ENCODE measurements around the gene CELF1.

DNA sequence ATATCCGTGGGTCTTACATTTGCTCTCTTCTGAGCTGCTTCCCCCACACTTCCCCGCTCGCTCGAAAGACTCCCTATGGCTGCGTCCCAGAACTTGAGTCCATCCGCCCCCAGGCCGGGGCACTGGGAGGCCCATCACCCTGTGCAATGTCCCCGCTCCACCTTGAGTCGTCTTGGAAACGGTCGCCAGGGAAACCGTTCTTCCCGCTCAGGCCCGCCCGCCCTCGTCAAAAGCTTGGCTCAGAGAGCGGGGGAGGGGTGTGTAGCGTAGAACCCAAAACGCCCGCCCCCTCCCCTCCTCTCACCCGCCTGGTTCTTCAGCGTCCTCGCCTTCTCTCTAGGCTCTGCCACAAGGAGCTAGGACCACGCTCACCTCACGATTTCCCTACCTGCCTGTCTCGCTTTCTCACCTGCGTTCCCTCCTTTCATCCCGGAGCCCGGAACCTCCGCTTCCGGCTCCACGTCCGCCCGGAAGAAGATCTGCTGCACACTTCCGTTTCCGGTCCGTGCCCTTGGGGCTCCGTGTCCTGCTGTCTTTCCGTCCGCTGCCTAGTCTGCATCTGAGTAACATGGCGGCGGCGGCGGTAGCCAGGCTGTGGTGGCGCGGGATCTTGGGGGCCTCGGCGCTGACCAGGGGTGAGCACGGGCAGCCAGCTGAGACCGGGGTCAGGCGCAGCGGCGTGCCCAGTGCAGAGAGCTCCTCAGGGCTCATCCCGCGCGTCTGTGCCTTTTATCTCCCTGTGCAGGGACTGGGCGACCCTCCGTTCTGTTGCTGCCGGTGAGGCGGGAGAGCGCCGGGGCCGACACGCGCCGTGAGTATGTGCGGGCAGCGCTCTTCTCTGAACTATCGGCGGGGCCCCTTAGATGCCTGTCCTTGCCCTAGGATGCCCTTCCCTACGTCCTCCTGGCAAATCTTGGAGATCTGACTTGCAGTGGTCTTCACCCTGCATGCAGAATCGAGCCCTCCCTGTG is 25.9 kb upstream of the CELF1 start, which contains the start of the genes KBTBD4 and NDUFS3:
- TF ChIP-seq, protein P1, sequence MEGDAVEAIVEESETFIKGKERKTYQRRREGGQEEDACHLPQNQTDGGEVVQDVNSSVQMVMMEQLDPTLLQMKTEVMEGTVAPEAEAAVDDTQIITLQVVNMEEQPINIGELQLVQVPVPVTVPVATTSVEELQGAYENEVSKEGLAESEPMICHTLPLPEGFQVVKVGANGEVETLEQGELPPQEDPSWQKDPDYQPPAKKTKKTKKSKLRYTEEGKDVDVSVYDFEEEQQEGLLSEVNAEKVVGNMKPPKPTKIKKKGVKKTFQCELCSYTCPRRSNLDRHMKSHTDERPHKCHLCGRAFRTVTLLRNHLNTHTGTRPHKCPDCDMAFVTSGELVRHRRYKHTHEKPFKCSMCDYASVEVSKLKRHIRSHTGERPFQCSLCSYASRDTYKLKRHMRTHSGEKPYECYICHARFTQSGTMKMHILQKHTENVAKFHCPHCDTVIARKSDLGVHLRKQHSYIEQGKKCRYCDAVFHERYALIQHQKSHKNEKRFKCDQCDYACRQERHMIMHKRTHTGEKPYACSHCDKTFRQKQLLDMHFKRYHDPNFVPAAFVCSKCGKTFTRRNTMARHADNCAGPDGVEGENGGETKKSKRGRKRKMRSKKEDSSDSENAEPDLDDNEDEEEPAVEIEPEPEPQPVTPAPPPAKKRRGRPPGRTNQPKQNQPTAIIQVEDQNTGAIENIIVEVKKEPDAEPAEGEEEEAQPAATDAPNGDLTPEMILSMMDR (IDR thresholded peaks at IDR 0.05), result peak in 1 of 4 experiments; percentile 17
- TF ChIP-seq POLR2AphosphoS5 (IDR thresholded peaks at IDR 0.05) (peak; percentile 88), EP300 (IDR thresholded peaks at IDR 0.05) (no peak)

Data from gastroesophageal sphincter (tissue), 3 donors.